ENCODE measurements around the gene KRT38.

GRCh38 chr17:41463746-41464145, 23.0 kb upstream of the KRT38 start:
- TF ChIP-seq TAF1 (IDR thresholded peaks at IDR 0.05; ENCODE audit: low read depth, low read length) (no peak), POLR2AphosphoS5 (IDR thresholded peaks at IDR 0.05; ENCODE audit: low read depth, low read length) (no peak), POLR2A (IDR thresholded peaks at IDR 0.05; ENCODE audit: low read depth, low read length) (no peak), SPI1 (IDR thresholded peaks at IDR 0.05; ENCODE audit: low read depth, low read length) (no peak), PAX5 (IDR thresholded peaks at IDR 0.05; ENCODE audit: insufficient read depth, low read length, severe bottlenecking) (no peak)

Data from GM12891 (cell line).